Common myeloid progenitor, CD34-positive (primary cell): ENCODE data around the gene TMC5.
A peak's percentile ranks its signal among the peaks of the same experiment; 100 is the strongest.
"Not testable (repeated sequence)": the region's sequence is repeated elsewhere in the genome, so short reads cannot be mapped to it uniquely, and the experiment has no call there.

Experiments
- CTCF ChIA-PET: fragments of 350-600 bp; sonication (Branson Sonifier 250); formaldehyde crosslinking; loops from one replicate; lab custom pipeline; 2021; ENCODE audit warnings: antibody characterized with exemption; lab: Charles Lee
- POLR2A ChIA-PET: fragments of 350-600 bp; sonication (Branson Sonifier 250); formaldehyde crosslinking; loops from one replicate; lab custom pipeline; 2021; ENCODE audit warnings: antibody characterized with exemption; lab: Charles Lee
- DNase-seq, 3 donors: peaks; one replicate each; pipeline versions ENCODE4 v3.0.0 to v3.0.0-alpha.2; 2013
- H3K27ac ChIP-seq, 2 experiments: 1 replicate in 1 of 2; 2 replicates in 1 of 2; pipeline ENCODE4 v1.7.0; 2013; ENCODE audit warnings: inconsistent platforms in 2 of 2, low read length in 2 of 2, mild to moderate bottlenecking in 2 of 2, low read depth in 1 of 2, moderate library complexity in 1 of 2; ENCODE audit not compliant: severe bottlenecking in 2 of 2, insufficient read depth in 1 of 2, poor library complexity in 1 of 2
- H3K27me3 ChIP-seq, 5 experiments: replicated peaks in 2 of 5; 1 replicate in 3 of 5; 2 replicates in 2 of 5; pipeline versions ENCODE4 v1.6.1 to v1.7.0; 2013; ENCODE audit warnings: low read length in 4 of 5, mild to moderate bottlenecking in 2 of 5, moderate library complexity in 2 of 5, inconsistent platforms in 1 of 5; ENCODE audit not compliant: insufficient read depth in 5 of 5, control insufficient read depth in 4 of 5
- H3K36me3 ChIP-seq, 4 experiments: 1 replicate in 2 of 4; 2 replicates in 2 of 4; pipeline versions ENCODE4 v1.6.1 to v1.7.0; 2013; ENCODE audit warnings: low read length in 3 of 4, control low read depth in 1 of 4, mild to moderate bottlenecking in 1 of 4; ENCODE audit not compliant: control insufficient read depth in 4 of 4, insufficient read depth in 4 of 4
- H3K4me1 ChIP-seq, 4 experiments: 1 replicate in 3 of 4; 2 replicates in 1 of 4; pipeline versions ENCODE4 v1.6.1 to v1.7.1; 2013; ENCODE audit warnings: low read length in 3 of 4, mild to moderate bottlenecking in 3 of 4, control low read depth in 1 of 4, inconsistent platforms in 1 of 4, moderate library complexity in 1 of 4; ENCODE audit not compliant: control insufficient read depth in 4 of 4, insufficient read depth in 4 of 4; ENCODE audit errors: control extremely low read depth in 1 of 4
- H3K4me3 ChIP-seq, 7 experiments: 1 replicate in 4 of 7; 2 replicates in 3 of 7; pipeline versions ENCODE4 v1.5.1 to v1.7.0; 2013; ENCODE audit warnings: mild to moderate bottlenecking in 7 of 7, low read length in 6 of 7, moderate library complexity in 6 of 7, inconsistent platforms in 2 of 7, low read depth in 2 of 7, control low read depth in 1 of 7; ENCODE audit not compliant: insufficient read depth in 4 of 7, control insufficient read depth in 1 of 7; ENCODE audit errors: extremely low read depth in 1 of 7
- H3K9me3 ChIP-seq, 5 experiments: 1 replicate in 4 of 5; 2 replicates in 1 of 5; pipeline versions ENCODE4 v1.6.1 to v1.7.1; 2013; ENCODE audit warnings: low read length in 4 of 5, mild to moderate bottlenecking in 2 of 5, inconsistent platforms in 1 of 5, low read depth in 1 of 5, moderate library complexity in 1 of 5; ENCODE audit not compliant: control insufficient read depth in 4 of 5, insufficient read depth in 2 of 5; ENCODE audit errors: control extremely low read depth in 1 of 5
- WGBS: methylation state at CpG from one replicate; pipeline ENCODE4 v1.1.5; 2013; ENCODE audit not compliant: insufficient coverage; 5-methylcytosine and 5-hydroxymethylcytosine counted together

TMC5 gene

GRCh38 chr16:19397373-19397772 lies 20.3 kb upstream of the TMC5 start:
- WGBS: 100% methylated on average over 1 of the region's 2 CpGs
- H3K36me3 ChIP-seq, H3K4me1 ChIP-seq, DNase-seq, H3K4me3 ChIP-seq, POLR2A ChIA-PET, H3K27ac ChIP-seq, CTCF ChIA-PET, H3K27me3 ChIP-seq: not testable (repeated sequence)
- H3K9me3 ChIP-seq: peaks cover 0 to 18% (median 12%) of the 10 kb centered on the region in 5 experiments

- Histone ChIP-seq H3K27ac (no peak overlapping the region), H3K27me3 (peaks cover 0 to 6% (median 0%) of the 10 kb centered on the region in 5 experiments), H3K36me3 (no peaks in the 10 kb centered on the region), H3K4me1 (peaks cover 0 to 3% (median 0%) of the 10 kb centered on the region in 4 experiments), H3K4me3 (no peak overlapping the region), H3K9me3 (peaks cover 1 to 20% (median 19%) of the 10 kb centered on the region in 5 experiments)
- ChIA-PET POLR2A (no interaction called here), CTCF (no interaction called here)
- DNase-seq: peak in 1 of 3 donors; percentile 27
- WGBS: 90% methylated on average over 7 of the region's 7 CpGs
Measured at GRCh38 chr16:19400711-19401110, 17.0 kb upstream of the TMC5 start.

GRCh38 chr16:19406891-19407491 lies 10.7 kb upstream of the TMC5 start:
- POLR2A ChIA-PET: no interaction called here
- H3K27me3 ChIP-seq: peaks cover 7 to 39% (median 12%) of the 10 kb centered on the region in 5 experiments
- 73% methylated on average over 5 of the region's 5 CpGs for WGBS

GRCh38 chr16:19410435-19411171 lies 7.1 kb upstream of the TMC5 start:
- CTCF ChIA-PET: interaction anchor here (0.7 kb wide), 1 partner anchor 29 kb away, joined by 3 read pairs; no protein-coding TSS in a partner anchor
- Histone ChIP-seq H3K36me3 (no peaks in the 10 kb centered on the region), H3K9me3 (peaks cover 2 to 14% (median 7%) of the 10 kb centered on the region in 5 experiments), H3K27me3 (peaks cover 8 to 63% (median 12%) of the 10 kb centered on the region in 5 experiments), H3K4me1 (peaks cover 0 to 10% (median 7%) of the 10 kb centered on the region in 4 experiments), H3K27ac (no peak overlapping the region), H3K4me3 (peak overlapping the region in 5 of 7 experiments; percentile 23 to 66 (median 44))
- POLR2A ChIA-PET: no interaction called here
- peak; percentile 15 to 23 (median 16) for DNase-seq
- 3% methylated on average over 52 of the region's 58 CpGs for WGBS

More at GRCh38 chr16:19406891-19407491, 10.7 kb upstream of the TMC5 start:
- no peak for DNase-seq
- H3K4me3 ChIP-seq: no peak overlapping the region
- H3K27ac ChIP-seq: no peak overlapping the region
- H3K36me3 ChIP-seq: no peaks in the 10 kb centered on the region
- CTCF ChIA-PET: no interaction called here
- peaks cover 0 to 10% (median 7%) of the 10 kb centered on the region in 4 experiments for H3K4me1 ChIP-seq
- H3K9me3 ChIP-seq: peaks cover 2 to 20% (median 13%) of the 10 kb centered on the region in 5 experiments

GRCh38 chr16:19411298-19411697 lies 6.4 kb upstream of the TMC5 start:
- POLR2A ChIA-PET: no interaction called here
- peaks cover 9 to 67% (median 12%) of the 10 kb centered on the region in 5 experiments for H3K27me3 ChIP-seq
- 64% methylated on average over 2 of the region's 3 CpGs for WGBS
- no peaks in the 10 kb centered on the region for H3K36me3 ChIP-seq
- H3K4me3 ChIP-seq: peak overlapping the region in 1 of 7 experiments; percentile 66
- H3K27ac ChIP-seq: no peak overlapping the region
- CTCF ChIA-PET: no interaction called here
- no peak for DNase-seq
- peaks cover 0 to 14% (median 7%) of the 10 kb centered on the region in 5 experiments for H3K9me3 ChIP-seq
- peaks cover 0 to 10% (median 7%) of the 10 kb centered on the region in 4 experiments for H3K4me1 ChIP-seq

- H3K4me1 ChIP-seq, H3K36me3 ChIP-seq, CTCF ChIA-PET, POLR2A ChIA-PET, H3K4me3 ChIP-seq, H3K27ac ChIP-seq, DNase-seq: not testable (repeated sequence)
- Histone ChIP-seq H3K27me3 (peaks cover 9 to 71% (median 12%) of the 10 kb centered on the region in 5 experiments), H3K9me3 (peaks cover 0 to 14% (median 7%) of the 10 kb centered on the region in 5 experiments)
- WGBS: 89% methylated on average over 6 of the region's 7 CpGs
Measured at GRCh38 chr16:19412055-19412454, 5.6 kb upstream of the TMC5 start.

- peaks cover 6 to 62% (median 12%) of the 10 kb centered on the region in 5 experiments for H3K27me3 ChIP-seq
- H3K36me3 ChIP-seq: no peaks in the 10 kb centered on the region
- DNase-seq: no peak
- ChIA-PET POLR2A (no interaction called here), CTCF (no interaction called here)
- no peak overlapping the region for H3K4me3 ChIP-seq
- H3K9me3 ChIP-seq: no peaks in the 10 kb centered on the region
- 80% methylated on average over 4 of the region's 5 CpGs for WGBS
- no peak overlapping the region for H3K27ac ChIP-seq
- peaks cover 0 to 8% (median 6%) of the 10 kb centered on the region in 4 experiments for H3K4me1 ChIP-seq
Measured at GRCh38 chr16:19415461-19415860, 2.2 kb upstream of the TMC5 start.
